Stimulated activated CD4-positive, alpha-beta T cell treated with anti-CD3 and anti-CD28 coated beads, Interleukin-12 subunit alpha, Interleukin-12 subunit beta, amount 100 ng/mL, for 24 hours (primary cell): Measurements from ENCODE around the gene USP9X.
"Not testable (repeated sequence)": the region's sequence is repeated elsewhere in the genome, so short reads cannot be mapped to it uniquely, and the experiment has no call there.

Source experiments
- DNase-seq, 2 experiments: peaks; one replicate each; pipeline ENCODE4 v3.0.0-alpha.2; 2020; ENCODE audit warnings: low read depth in 2 of 2

The USP9X gene

DNA sequence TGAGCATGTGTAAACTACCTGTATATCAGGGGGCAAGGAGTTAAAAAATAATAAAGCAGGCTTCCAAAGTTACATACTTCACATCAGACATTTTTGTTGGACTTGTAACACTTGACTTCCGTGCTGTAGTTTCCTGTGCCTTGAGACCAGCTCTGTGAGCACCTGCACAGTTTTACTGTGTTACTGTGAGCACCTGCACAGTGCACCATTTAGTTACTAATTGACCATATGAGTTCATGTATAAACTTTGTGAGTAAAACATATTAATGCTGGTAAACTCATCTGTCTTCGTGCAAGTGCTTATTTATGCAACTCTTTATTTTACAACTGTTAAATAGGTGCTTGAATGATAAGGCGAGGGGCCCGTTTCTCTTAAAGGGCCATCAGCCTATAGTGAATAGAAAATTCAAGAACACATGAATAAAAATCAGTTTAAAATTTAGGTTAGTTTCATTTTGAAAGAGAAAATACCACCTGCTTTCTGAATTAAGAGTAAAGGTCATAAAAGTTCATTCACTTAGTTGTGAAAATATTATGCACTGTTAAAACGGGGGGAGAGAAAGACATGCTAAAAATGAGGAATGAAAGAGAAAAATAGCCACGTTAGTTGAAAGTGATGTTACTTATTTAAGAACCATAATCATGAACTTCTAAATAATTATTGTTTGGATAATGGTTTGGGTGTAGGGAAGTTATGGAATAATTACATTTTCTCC lies 42.4 kb downstream of the USP9X start:
- no peak for DNase-seq

DNA sequence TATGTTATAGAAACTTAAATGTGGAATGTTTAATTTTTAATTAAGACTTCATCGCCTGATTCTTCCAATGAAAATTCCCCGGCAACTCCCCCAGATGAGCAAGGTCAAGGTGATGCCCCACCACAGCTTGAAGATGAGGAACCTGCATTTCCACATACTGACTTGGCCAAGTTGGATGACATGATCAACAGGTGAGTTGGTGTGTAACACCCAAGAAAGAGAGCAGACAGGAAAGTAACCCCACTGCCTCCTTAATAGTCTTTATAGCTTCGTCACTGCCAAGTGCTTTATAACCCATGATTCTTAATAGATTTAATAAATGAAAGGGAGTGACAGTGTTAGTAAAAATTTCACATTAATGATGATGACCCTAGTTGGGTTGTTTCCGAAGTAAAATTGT lies 43.7 kb downstream of the USP9X start:
- no peak for DNase-seq

DNA sequence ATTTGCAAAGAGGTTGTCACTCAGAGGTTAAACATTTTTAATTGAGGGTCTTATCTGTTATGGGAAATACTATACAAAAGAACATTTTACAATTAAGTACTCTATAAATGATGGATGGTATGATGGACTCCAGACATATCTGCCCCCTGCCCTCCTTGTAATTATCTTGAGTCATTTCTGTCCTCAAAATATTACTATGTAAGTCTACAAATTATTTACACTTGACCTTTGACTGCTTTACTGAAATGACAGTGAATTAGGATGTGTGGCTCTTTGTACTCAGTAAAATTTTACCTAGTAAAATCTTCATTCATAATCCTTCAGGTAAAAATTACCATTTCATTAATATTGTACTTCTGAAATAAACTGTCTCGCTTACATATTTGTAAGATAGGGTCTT lies 46.5 kb downstream of the USP9X start:
- DNase-seq = no peak

DNA sequence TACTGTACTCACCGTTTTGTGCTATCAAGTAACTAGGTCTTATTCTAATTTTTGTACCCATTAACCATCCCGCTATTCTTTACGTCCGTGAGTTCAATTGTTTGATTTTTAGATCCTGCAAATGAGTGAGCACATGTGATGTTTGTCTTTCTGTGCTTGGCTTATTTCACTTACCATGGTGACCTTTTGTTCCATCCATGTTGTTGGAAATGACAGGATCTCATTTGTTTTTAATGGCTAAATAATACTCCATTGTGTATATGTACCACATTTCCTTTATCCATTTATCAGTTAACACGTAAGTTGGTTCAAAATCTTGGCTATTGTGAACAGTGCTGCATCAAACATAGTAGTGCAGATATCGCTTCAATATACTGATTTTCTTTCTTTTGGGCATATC lies 48.3 kb downstream of the USP9X start:
- no peak for DNase-seq

DNA sequence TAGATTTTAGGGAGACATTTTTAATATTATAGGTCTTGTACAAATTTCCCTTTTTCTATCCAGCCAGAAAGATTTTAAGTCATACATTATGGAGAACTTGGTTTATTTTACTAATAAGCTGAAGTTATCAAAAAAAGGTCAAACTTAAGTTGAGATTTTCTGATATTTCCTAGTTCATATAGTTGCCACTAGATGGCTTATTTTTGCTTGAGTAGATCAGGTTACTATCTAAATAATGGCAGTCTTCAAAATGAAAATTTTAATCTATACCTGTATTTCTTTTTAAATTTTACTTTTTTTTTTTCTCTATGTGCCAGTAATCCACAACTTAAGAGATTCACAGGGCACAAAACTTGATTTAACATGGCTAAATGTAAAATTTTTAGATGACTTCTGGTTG lies 52.3 kb downstream of the USP9X start:
- DNase-seq = no peak

DNA sequence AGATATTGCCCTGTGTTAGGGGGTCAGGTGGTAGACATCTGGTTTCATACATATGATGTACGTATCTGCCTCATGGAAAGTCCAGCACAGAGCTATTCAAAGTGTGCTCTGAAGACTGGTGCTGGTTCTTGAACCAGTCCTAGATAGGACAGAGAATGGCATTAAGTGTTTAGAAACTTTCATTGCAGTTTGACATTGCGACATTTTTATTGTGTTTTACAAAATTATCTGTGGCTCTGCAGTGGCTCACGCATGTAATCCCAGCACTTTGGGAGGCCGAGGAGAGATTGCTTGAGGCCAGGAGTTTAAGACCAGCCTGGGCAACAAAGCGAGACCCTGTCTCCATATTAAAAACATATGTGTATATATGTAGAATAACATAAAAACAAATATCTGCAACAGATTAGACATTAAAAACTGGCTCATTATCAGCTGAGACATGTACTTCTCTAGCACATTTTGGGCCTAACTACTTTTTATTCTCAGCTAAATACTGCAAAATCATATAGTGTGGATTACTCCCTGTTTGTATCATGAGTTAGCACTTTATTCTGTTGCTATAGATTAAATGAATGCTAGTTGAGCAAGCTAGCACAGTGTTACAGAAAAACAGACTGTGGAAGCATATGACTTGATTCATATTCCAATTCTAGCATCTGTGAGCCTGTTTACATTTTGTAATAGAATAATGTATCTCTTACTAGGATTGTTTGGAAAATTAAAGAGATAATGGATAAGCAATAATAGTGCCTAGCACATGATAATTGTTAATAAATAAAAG lies 57.1 kb downstream of the USP9X start:
- no peak for DNase-seq

DNA sequence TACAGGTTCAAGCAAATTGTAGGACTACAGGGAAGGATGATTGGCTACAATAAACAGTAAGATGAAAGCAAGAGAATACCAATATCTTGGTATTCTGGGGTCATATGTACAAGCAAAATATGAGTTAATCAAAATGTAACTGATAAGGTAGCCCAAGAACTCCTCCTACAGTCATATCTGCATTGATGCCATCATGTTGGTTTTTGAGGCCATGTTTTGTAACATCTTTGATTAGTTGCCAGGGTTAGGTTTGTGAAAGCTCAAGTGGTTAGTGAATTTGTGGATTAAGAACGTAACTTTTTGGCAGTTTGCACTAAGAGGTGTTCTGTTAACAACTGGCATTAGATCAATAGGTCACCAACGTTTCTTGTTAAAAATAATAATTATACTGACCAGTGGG lies 59.6 kb downstream of the USP9X start:
- DNase-seq = no peak

DNA sequence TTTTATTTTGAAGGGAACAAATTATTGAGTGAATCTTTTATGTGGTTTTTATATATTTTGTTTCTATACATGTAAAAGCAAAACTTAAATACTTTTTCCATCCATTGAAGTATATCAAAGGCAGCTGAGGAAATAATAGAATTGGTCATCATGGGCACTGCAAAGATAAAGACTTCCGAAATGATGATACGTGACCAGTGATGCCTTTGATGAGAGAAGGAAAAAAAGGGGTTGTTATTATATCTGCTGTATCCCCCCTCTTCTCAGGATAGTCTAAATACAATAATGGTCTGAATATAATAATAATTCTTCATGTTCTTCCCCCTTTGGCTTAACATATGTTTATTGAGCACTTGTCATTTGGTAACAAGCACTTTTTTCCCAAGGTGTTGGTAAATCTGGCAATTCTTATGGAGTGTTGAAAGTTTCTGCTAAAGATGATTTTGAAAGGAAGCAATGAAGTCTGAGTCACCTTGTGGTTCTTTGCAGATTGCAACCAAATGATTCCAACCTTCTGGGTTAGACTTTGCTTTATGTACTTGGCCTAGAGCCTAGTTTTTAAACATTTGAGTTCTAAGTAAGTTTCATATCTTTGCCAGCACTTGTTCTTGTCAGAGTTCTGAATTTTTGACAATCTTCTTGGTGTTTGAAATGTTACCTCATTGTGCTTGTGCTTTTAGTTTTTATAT lies 60.8 kb downstream of the USP9X start:
- DNase-seq = no peak

DNA sequence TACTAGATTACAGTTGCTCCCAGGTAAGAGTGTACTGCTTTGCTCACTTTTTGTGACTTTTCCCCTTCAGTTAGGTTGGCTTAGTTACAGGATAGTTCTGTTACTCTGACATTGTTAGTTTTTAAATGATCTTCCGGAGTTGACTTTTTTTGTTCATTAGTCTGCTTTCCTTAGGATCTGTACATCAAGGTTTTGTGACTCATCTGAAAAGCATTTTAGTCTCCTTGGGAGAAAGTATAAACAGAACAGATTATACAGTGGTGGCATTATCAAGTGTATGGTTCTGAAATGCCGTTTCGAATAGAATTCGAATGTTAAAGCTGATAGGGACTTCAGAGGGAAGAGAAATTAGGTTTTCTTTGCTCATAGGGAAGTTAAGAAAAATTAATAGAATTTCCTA lies 63.3 kb downstream of the USP9X start:
- DNase-seq = no peak

DNA sequence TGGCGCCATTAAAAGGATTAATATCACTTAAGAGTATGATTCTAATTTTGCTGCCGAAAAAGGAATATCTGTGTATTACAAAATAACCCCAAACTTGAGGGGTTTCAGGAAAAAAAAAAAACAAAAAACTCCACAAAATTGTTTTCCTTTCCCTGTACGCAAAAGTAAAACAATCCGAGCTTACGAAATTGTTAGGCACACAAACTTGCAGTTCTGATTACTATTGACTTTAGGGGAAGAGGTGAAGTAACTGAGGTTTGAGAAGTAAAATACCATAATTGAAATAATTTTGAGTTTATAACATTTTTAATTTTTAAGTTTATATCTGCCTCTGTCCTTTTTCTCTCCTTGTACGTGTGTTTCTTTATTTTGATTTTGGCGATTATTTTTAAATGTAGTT lies 64.8 kb downstream of the USP9X start:
- no peak for DNase-seq

DNA sequence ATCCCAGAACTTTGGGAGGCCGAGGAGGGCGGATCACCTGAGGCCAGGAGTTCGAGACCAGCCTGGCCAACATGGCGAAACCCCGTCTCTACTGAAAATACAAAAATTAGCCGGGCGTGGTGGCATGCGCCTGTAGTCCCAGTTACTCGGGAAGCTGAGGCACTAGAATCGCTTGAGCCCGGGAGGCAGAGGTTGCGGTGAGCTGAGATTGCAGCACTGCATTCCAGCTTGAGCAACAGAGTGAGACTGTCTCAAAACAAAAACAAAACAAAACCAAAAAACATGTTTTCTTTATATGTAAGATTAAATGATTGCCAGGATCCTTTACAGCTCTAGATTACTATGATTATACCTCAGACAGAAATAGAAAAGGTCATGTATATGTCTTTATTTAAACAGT lies 66.5 kb downstream of the USP9X start:
- not testable (repeated sequence) for DNase-seq

DNA sequence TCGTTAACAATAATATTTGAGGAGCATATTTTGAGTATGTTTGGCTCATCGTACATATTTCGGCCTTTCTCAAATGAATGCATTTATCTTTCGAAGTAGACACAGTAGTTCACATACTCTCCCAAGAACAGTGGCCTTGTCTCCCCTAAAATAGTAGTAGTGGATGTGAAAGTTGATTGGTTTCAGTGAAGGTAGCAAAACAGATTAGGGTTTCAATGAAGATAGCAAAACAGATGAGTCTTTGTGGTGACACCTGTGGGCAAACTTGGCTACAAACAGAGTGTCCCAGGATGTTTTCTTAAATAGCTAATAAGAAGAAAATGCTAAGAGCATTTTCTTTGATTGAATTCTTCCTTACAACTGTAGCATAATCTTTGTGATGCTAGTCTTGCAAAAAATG lies 67.0 kb downstream of the USP9X start:
- no peak for DNase-seq

DNA sequence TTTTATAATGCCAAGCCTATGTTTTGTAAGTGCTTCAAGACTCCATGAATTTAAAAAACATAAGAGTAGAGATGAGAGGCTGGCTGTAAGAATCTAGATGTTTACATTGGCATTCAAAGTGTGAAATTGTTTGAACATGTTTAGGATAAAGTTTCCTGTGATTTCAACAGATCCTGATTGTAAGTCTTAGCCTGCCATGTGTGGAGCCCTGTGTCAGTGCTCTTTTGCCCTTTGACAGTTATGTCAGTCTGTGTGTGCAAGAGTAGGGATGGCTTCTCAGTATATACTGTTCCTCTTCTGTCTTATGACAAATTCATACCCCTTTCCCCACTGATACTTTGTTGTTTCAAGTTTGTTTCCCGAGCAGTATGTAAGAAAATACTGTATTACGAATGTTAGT lies 68.2 kb downstream of the USP9X start:
- no peak for DNase-seq

DNA sequence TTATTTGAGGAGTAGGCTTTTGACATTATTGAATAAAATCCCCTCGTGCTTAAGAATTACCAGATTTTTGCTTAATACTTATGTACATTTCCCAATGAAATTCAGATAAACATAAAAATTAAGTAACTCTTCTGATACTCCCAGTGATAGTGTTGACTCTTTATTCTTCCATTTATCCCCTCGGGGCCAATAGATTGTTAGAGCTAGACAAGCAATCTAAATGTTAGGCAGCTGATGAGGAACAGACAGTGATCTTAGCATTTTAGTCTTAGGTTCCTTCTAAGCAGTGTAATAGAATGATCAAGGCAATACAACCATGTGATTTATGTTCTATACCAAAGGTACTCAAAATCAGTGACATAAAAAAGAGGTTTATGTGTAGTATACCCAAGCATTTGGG lies 68.7 kb downstream of the USP9X start:
- DNase-seq = no peak

DNA sequence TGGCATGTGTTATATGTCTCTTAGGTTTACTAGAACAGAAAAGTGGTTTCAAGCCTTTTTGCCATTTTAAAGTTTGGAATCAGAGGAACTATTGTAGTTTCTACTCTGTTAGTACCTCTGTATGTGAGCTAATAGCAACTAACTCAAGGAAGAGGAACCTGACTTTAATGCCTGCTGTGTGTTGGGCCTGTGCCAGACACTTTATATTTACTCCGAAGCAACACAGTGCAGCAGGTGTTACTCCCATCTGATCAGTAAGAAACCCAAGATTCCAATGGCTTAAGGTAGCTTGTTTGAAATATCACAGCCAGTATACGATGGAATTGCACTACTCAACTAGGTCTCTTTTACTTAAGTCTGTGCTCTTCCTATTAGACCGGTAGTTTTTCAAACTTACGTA lies 79.2 kb downstream of the USP9X start:
- no peak for DNase-seq

DNA sequence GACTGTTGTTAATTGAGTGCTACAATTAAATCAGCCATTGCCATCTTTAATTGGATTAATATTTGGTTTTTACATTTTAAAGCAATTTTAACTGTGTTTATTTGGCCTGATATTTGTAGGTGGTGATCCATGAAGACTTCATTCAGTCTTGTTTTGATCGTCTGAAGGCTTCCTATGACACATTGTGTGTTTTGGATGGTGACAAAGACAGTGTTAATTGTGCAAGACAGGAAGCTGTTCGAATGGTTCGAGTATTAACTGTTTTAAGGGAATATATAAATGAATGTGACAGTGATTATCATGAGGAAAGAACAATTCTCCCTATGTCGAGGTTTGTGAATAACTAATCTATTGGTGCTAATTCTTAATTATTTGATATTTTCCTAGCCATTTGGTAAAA lies 82.6 kb downstream of the USP9X start:
- DNase-seq = no peak

DNA sequence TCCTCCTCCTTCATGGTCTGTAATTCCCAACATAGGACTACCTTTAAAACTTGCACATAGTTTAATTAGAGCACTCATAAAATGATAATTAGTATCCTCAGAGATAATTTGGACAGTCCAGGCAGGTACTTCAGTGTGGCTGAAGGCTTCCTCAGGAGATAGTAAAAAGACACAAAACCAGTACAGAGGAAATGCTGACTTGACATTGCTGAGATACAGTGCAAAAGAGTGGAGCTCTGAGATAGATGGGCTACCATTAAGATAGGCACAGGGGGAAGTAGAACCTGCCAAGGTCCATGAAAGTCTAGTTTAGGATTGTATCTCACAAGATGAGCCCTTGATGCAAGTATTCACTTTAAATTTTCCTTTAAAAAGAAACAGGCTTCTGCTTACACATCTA lies 91.0 kb downstream of the USP9X start:
- DNase-seq = no peak

DNA sequence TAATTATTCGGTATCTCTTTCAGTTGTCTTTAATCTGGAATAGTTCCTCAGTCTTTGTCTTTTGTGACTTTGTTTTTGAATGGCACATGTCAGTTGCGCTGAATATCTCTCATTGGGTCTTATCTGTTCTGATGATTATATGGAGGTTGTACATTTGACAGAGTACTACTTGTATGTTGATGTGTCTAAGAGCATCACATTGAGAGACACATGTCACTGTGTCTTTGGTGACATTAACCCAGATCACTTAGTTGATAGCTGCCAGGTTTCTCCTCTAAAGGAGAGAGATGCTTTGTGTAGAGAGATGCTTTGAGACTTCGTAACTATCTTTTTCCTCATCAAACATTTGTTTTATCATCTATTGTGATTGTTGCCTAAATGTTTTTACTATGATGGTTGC lies 92.1 kb downstream of the USP9X start:
- no peak for DNase-seq

DNA sequence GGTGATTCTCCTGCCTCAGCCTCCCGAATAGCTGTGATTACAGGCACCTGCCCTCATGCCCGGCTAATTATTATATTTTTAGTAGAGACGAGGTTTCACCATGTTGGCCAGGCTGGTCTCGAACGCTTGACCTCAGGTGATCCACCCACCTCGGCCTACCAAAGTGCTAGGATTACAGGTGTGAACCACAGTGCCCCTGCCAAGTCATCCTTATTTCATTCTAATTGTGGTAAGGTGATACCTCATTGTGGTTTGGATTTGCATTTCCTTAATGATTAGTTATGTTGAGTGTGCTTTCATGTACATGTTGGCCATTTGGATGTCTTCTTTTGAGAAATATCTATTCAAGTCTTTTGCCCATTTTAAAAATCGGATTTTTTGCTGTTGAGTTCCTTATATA lies 93.0 kb downstream of the USP9X start:
- DNase-seq = no peak

DNA sequence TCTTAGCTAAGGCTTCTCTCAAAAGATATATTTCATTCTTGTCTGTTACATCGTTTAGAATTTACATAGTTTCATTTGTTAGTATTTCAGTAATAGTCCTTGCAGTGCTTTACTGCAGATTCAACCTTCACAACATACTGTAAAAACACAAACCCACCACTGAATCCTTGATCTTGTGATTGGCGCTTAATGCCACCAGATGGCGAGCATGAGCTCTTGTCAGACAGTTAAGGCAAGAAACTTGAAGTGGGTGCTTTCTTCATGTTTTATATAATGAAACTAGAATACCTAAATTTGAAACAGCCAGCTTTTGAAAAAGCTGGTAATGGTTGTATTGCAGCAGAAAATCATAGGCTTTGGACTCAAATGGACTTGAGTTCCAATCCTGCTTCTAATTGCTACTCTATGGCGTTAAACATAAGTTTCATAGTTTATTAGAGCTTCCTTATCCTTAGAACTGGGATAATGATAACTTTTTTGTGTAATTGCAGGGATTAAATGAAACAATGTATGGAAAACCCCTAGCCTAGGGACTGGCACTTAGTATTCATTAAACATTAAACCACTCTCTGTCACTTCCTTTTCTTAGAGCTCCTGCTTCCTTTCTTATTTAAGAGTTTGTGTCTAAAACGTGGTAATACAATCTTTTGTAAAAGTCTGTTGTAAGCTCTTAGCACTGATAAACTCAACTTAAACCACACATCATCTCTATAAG lies 95.1 kb downstream of the USP9X start:
- DNase-seq = peak; percentile 13 to 17

DNA sequence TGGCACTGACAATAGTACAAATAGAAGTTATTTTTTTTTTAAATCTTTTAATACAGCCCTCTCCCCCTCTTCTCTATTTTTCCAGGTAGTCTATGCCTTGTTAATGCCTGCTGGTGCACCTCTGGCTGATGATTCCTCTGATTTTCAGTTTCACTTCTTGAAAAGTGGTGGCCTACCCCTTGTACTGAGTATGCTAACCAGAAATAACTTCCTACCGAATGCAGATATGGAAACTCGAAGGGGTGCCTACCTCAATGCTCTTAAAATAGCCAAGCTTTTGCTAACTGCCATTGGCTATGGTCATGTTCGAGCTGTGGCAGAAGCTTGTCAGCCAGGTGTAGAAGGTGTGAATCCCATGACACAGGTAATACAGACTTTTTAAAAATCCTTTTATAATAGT lies 99.1 kb downstream of the USP9X start:
- DNase-seq = no peak

DNA sequence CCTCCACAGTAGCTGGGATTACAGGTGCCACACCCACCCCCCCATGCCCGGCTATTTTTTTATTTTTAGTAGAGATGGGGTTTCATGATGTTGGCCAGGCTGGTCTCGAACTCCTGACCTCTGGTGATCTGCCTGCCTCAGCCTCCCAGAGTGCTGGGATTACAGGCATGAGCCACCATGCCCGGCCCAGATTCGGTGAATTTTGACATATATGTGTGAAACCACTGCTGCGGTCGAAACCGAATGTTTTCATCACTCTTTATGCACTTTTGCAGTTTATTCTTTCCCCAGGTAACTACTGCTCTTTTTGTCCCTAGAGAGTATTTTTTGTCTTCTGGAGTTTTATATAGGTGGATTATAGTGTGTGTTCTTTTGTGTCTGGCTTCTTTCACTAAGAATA lies 101.7 kb downstream of the USP9X start:
- not testable (repeated sequence) for DNase-seq
